ENCODE results near the gene CERS3. TPM values are rescaled to one million over a fixed set of nuclear protein-coding genes. Genes with fewer than 3 reads are reported as not detected.
A peak's percentile ranks its signal among the peaks of the same experiment; 100 is the strongest.

The CERS3 gene
- total RNA-seq, 1 donor from 2014 or later: 43.5 TPM

DNA sequence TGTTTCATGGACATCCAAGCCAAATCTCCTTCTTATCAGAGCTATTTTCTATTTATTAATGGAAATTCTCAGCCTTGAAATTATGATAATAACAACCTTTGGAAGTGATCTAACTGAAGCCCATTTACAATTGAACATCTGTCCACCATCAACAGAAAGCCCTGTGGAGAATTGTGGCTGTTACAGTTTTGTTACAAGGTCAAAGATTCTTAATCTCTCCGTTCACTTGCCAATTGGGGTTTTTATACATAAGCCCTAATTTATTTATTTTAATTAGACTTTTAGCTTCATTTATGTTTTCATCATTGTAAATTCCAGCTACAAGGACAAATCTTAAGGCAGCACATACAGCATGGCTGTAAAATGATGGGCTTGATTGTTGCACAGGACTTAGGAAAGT is 3.3 kb downstream of the CERS3 start:
- peak overlapping the region; percentile 24 for H3K27ac ChIP-seq
- H3K27me3 ChIP-seq: no peaks in the 10 kb centered on the region
- no peaks in the 10 kb centered on the region for H3K9me3 ChIP-seq
- intact Hi-C loops (cut with DNase I): no loop called here
- H3K36me3 ChIP-seq: no peaks in the 10 kb centered on the region
- peaks cover 6% of the 10 kb centered on the region for H3K4me1 ChIP-seq
- TF ChIP-seq POLR2A (IDR thresholded peaks at IDR 0.05): no peak
- no peak for TF ChIP-seq POLR2AphosphoS5 (IDR thresholded peaks at IDR 0.05; ENCODE audit: insufficient read depth in 1 of 2, low read depth in 1 of 2)
- TF ChIP-seq, protein P1, sequence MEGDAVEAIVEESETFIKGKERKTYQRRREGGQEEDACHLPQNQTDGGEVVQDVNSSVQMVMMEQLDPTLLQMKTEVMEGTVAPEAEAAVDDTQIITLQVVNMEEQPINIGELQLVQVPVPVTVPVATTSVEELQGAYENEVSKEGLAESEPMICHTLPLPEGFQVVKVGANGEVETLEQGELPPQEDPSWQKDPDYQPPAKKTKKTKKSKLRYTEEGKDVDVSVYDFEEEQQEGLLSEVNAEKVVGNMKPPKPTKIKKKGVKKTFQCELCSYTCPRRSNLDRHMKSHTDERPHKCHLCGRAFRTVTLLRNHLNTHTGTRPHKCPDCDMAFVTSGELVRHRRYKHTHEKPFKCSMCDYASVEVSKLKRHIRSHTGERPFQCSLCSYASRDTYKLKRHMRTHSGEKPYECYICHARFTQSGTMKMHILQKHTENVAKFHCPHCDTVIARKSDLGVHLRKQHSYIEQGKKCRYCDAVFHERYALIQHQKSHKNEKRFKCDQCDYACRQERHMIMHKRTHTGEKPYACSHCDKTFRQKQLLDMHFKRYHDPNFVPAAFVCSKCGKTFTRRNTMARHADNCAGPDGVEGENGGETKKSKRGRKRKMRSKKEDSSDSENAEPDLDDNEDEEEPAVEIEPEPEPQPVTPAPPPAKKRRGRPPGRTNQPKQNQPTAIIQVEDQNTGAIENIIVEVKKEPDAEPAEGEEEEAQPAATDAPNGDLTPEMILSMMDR (IDR thresholded peaks at IDR 0.05): no peak
- DNase-seq (ENCODE audit: extremely low spot score in 2 of 2): no peak
- H3K4me3 ChIP-seq: peak overlapping the region in 1 of 2 donors; percentile 36

DNA sequence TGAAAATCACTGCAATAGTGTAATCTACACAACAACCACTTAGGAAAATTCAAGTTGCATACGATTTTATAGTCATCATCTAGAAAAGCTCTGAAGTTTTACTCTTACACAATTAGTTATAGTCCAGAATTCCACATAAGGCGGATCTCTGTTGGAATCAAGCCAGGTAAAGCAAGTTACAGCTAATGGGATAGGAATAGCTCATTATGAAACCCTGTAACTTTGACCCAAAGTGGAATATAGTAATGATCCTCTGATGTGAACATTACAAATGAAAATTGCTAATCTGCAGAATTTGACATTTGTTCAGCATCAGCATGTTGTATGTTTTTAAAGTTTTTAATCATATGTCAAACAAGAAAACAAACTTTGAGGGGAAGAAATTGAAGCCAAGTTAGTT is 4.4 kb downstream of the CERS3 start:
- intact Hi-C loops (cut with DNase I): no loop called here
- Histone ChIP-seq H3K36me3 (no peaks in the 10 kb centered on the region), H3K9me3 (no peaks in the 10 kb centered on the region), H3K4me1 (peaks cover 6% of the 10 kb centered on the region), H3K4me3 (no peak overlapping the region), H3K27ac (no peak overlapping the region), H3K27me3 (no peaks in the 10 kb centered on the region)
- TF ChIP-seq, protein P1 (IDR thresholded peaks at IDR 0.05): no peak
- TF ChIP-seq POLR2A (IDR thresholded peaks at IDR 0.05): no peak
- no peak for TF ChIP-seq POLR2AphosphoS5 (IDR thresholded peaks at IDR 0.05; ENCODE audit: insufficient read depth in 1 of 2, low read depth in 1 of 2)
- DNase-seq (ENCODE audit: extremely low spot score in 2 of 2): no peak

DNA sequence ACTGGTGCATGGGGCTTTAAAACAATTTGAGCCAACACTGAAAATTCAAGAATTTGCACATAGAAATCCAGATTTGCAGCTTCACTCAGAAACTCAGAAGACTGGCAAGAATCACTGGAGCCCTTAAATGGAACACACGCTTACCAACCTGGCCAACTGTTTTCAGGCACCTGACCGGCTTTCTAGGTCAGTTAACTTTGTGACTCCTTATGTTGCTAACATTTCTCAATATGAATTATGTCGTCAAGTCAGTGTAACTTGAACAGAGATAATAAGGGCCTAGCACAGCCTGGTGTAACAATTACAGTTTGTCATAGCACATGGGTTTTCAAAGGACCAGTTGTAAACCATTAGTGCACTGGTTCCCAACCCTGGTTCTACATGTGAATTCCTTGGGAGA is 6.8 kb downstream of the CERS3 start:
- no peak overlapping the region for H3K27ac ChIP-seq
- H3K4me1 ChIP-seq: peaks cover 17% of the 10 kb centered on the region
- no peaks in the 10 kb centered on the region for H3K9me3 ChIP-seq
- no peak overlapping the region for H3K4me3 ChIP-seq
- intact Hi-C loops (cut with DNase I): no loop called here
- TF ChIP-seq, protein P1 (IDR thresholded peaks at IDR 0.05): no peak
- TF ChIP-seq POLR2A (IDR thresholded peaks at IDR 0.05) (no peak), POLR2AphosphoS5 (IDR thresholded peaks at IDR 0.05; ENCODE audit: insufficient read depth in 1 of 2, low read depth in 1 of 2) (no peak)
- no peak for DNase-seq (ENCODE audit: extremely low spot score in 2 of 2)
- H3K36me3 ChIP-seq: no peaks in the 10 kb centered on the region
- H3K27me3 ChIP-seq: no peaks in the 10 kb centered on the region

DNA sequence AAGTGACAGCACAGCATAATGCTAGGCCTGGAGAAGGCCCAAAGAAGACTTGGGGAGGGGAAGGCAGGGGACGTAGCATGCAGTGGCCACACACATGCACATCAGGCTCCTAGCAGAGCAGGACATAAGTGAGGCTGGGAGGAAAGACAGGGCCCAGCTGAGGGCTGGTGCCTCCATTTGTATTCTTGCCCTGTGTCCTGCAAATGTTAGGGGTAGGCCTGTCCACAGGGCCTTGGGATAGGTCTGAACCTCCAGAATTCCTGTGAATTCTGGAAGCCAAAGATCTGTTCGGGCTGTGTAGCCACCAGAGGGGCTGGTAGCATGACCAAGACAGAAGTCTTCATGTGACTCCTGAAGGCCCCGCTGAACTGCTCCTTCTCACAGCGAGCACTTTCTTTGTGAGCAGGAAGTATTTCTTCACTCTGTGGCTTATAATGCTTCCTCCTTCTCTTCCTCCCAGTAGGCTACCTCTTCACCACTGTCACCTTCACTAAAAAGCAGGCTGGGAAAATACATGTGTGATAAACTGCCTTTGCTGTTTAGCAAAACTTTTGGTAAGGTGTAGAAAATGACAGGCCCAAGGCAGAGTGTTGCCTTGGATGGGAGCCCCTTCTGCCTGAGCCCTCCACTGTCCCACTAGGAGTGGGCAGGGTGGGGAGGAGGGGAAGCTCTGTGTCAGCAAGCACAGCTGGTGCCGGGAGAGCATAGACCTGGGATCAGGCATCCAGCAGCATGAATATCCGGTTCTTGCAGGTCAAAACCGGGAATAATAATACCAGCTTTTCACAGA is 8.4 kb downstream of the CERS3 start:
- intact Hi-C loops (cut with DNase I): no loop called here
- Histone ChIP-seq H3K4me1 (peaks cover 22% of the 10 kb centered on the region), H3K9me3 (no peaks in the 10 kb centered on the region), H3K36me3 (no peaks in the 10 kb centered on the region), H3K27me3 (no peaks in the 10 kb centered on the region), H3K27ac (no peak overlapping the region), H3K4me3 (no peak overlapping the region)
- no peak for DNase-seq (ENCODE audit: extremely low spot score in 2 of 2)
- TF ChIP-seq POLR2AphosphoS5 (IDR thresholded peaks at IDR 0.05; ENCODE audit: insufficient read depth in 1 of 2, low read depth in 1 of 2) (no peak), POLR2A (IDR thresholded peaks at IDR 0.05) (no peak)
- TF ChIP-seq, protein P1 (IDR thresholded peaks at IDR 0.05): no peak

DNA sequence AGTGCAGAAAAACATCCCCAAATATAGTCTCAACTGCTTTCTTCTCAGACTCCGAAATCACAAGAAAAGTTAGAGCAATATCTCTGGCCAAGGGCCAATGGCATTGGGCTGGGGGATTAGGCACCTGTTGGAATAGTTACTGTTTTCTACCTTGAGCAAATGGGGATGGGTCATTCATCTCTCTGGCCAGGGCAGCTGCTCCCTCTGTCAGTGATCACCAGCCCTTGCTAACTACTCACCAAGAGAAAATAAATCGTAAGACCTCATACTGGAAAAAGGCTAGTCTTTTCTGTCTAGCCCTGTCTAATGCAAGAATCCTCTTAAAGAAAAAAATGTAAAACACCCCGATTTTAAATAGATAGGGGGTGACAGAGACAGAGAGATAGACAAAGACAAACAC is 10.9 kb downstream of the CERS3 start:
- Histone ChIP-seq H3K27ac (no peak overlapping the region), H3K9me3 (no peaks in the 10 kb centered on the region), H3K27me3 (no peaks in the 10 kb centered on the region), H3K36me3 (no peaks in the 10 kb centered on the region), H3K4me1 (peaks cover 16% of the 10 kb centered on the region), H3K4me3 (no peak overlapping the region)
- TF ChIP-seq, protein P1 (IDR thresholded peaks at IDR 0.05): no peak
- TF ChIP-seq POLR2AphosphoS5 (IDR thresholded peaks at IDR 0.05; ENCODE audit: insufficient read depth in 1 of 2, low read depth in 1 of 2) (no peak), POLR2A (IDR thresholded peaks at IDR 0.05) (no peak)
- intact Hi-C loops (cut with DNase I): no loop called here
- DNase-seq (ENCODE audit: extremely low spot score in 2 of 2): no peak

Measured in vagina (tissue), 2 donors.